22Rv1 (cell line): Measurements from ENCODE around the gene GSTP1.
"Not testable (repeated sequence)": the region's sequence is repeated elsewhere in the genome, so short reads cannot be mapped to it uniquely, and the experiment has no call there.

Experiments used
- H3K27ac ChIP-seq: fragments of 450-650 bp; 2 replicates; pipeline ENCODE4 v1.5.1; 2017
- ZFX ChIP-seq: fragments of 450-650 bp; IDR thresholded peaks from 2 replicates; pipeline ENCODE4 v1.6.1; 2017; ENCODE audit warnings: antibody characterized with exemption, borderline replicate concordance
- TF ChIP-seq, protein P1 (sequence below): fragments of 450-650 bp; IDR thresholded peaks from 2 replicates; pipeline ENCODE4 v1.5.1; 2017; ENCODE audit warnings: mild to moderate bottlenecking

GSTP1 gene

DNA sequence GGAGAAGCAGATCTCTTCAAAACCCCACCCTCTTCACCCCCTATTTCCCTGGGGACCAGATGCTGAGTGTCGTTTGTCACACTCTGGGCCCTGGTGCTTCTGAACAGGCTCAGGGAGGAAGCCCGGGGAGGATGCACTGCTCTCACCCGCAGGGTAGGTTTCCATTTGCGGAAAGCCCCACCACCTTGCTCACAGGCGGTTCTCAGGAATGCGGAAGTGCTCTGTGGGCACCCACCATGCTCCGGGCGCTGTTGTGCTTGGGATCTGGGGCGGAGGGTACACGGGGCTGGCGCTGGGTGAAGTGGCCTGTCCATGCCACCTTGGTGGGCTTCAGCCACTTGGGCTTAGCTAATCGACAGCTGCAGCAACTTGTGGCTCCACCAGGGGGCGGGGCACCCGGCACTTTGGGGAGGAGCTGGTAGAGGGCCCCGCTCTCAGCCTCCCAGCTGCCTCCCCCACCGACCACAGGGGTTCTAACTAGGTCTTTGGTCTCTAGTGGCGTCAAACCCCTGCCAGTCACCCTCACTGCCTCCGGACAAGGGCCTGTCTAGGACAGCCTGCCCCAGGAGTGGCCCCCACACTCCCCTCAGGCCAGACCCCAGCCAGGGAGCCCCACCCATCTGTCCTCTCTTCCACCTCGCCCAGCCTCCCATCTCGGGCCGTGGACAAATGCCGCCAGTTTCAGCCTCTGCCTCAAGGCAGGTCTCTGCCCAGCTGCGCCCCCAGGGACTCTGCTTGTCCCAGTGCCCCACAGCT, 30.5 kb downstream of the GSTP1 start:
- no peak for TF ChIP-seq ZFX
- TF ChIP-seq, protein P1, sequence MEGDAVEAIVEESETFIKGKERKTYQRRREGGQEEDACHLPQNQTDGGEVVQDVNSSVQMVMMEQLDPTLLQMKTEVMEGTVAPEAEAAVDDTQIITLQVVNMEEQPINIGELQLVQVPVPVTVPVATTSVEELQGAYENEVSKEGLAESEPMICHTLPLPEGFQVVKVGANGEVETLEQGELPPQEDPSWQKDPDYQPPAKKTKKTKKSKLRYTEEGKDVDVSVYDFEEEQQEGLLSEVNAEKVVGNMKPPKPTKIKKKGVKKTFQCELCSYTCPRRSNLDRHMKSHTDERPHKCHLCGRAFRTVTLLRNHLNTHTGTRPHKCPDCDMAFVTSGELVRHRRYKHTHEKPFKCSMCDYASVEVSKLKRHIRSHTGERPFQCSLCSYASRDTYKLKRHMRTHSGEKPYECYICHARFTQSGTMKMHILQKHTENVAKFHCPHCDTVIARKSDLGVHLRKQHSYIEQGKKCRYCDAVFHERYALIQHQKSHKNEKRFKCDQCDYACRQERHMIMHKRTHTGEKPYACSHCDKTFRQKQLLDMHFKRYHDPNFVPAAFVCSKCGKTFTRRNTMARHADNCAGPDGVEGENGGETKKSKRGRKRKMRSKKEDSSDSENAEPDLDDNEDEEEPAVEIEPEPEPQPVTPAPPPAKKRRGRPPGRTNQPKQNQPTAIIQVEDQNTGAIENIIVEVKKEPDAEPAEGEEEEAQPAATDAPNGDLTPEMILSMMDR: peak; percentile 80

DNA sequence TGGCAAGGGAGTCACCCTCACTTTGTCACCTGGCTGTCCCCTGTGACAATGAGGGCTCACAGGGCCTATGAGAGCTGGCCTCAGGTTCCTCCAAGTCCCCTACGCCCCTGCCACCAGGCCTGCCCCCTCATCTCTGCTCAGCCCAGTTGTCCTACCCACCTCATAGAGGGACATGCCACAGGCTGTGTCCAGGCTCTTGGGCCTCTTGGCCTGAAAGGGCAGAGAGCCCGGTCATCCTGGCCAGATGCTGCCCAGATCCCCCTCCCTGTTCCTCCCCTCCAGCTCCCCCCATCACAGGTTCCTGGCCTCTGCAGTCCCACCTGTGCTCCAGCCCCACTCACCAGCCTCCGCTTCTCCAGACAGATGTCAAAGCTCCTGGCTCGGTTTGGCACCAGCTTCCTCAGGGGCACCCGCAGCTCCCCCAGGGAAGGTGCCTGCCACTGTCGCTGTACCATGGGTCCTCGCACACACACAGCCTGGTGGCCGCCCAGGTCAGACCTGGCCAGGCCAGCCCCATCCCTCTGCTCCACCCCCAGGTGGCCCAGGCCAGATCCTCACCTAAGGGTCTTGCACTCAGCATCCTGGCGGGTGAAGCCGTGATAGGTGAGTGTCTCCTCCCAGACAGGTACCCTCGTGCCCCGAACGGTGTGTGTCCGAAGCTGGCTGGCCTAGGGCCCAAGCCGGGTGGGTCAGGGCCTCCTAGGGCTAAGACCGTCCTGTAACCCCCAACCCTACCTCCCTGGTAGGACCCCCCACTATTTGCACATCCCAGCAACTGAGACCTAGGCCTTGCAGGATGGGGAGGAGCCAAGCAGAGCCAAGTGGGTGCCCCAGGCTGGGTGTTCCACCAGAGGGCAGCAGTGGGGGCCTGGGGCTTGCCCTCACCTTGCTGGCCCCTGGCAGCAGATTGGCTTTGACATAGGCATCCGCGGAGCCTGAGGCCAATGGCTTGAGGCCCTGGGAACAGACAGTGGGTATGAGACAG, 31.4 kb downstream of the GSTP1 start:
- 0 out of 2 replicates have a peak overlapping the region, but pooled peaks have one; percentile 37 for H3K27ac ChIP-seq
- TF ChIP-seq, protein P1: peak; percentile 80
- no peak for TF ChIP-seq ZFX

More for the DNA sequence above, 30.5 kb downstream of the GSTP1 start:
- H3K27ac ChIP-seq: peak overlapping the region; percentile 37; the same call in 1 of the 2 replicates

DNA sequence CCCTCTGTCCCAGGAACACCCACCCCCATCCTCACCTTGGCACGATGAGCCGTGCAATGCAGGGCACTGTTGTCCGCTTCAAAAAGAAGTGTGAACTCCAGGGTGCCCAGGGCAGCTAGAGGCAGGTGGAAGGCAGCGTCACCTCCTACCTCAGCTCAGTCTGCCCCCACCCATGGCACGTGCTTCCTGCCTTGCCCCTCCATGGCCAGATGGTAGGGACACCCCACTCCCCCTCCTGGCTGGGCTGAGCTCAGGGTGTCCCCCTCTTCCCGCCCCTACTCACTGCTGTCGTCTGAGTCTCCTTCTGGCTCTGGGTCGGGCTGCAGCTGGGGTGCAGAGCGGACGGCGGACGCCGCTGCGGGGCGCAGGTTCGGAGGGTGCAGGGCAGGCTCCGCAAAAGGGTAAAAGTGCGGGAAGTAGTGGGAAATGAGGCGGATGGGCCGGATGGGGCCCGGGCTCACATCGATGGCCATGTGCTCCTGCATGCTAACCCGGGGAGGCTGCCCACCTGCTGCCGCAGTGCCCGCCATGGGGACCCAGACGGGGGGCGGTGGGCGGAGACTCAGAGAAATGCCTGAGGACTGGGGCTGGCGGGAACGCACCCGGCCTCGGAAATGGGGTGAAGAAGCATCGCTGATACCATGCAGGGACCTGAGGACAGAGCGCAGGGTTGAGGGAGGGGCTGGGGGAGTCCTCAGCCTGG, 32.3 kb downstream of the GSTP1 start:
- TF ChIP-seq, protein P1: peak; percentile 45
- no peak for TF ChIP-seq ZFX
- no peak overlapping the region for H3K27ac ChIP-seq

DNA sequence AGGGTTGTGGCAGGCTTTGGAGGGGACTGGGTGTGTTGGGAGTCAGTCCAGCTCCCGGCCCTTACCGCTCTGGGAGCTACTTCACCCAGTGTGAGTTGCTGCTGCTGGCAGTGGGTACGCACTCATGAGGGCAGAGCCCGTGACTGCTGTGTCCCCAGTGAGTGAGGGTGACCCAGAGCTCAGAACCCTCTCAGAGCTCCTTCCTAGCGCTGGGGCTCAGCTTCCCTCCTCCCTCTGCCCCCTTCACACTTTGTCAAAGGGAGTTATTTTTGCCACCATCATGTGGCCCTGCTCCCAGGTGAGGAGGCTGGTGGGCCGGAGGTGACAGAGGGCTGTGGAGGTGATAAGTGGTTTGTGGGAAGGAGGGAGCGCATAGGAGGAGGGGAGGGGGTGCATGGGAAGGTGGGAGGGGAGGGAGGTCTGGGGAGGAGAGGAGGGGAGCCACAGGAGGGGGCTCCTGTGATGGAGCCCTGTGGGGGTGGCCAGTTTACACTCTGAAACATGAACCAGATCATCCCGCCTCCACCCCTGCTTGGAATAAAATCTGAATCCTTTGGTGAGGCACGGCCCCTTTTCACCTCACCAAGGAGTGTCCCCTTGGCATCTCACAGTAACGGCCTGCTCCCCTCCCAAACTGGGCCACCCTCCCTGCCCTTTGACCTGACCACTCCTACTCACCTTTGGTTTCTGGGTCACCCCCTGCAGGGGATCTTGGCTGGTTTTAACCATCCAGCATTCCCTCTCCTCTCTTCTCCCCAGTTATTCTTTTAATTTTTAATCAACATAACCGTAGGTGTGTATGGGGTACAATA, 33.0 kb downstream of the GSTP1 start:
- no peak for TF ChIP-seq ZFX
- TF ChIP-seq, protein P1: no peak
- H3K27ac ChIP-seq: no peak overlapping the region

DNA sequence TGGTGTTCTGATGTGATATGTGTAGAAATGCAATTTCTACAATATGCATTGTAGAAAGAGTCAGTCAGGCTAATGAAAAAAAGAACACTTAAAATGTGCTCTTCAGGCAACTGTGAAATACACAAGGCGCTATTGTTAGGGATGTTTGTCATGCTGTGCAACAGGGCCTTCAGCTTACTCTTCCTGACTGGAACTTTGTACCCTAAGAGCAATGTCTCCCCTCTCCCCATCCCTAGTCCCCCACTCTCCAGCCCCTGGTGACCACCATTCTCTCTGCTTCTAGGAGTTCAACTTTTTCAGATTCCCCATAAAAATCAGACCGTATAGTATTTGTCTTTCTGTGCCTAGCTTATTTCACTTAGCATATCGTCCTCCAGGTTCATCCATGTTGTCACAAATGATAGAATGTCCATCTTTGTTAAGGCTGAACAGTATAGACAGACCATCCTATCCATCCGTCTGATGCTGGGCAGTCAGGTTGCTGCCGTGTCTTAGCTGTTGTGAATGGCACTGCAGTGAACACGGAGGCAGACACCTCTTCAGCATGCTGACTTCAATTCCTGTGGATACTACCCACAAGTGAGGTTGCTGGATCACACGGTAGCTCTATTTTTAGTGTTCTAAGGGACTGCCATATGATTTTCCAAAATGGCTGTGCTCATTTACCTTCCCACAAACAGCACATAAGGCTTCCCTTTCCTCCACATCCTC, 33.8 kb downstream of the GSTP1 start:
- H3K27ac ChIP-seq: no peak overlapping the region
- TF ChIP-seq, protein P1: no peak
- TF ChIP-seq ZFX: no peak

DNA sequence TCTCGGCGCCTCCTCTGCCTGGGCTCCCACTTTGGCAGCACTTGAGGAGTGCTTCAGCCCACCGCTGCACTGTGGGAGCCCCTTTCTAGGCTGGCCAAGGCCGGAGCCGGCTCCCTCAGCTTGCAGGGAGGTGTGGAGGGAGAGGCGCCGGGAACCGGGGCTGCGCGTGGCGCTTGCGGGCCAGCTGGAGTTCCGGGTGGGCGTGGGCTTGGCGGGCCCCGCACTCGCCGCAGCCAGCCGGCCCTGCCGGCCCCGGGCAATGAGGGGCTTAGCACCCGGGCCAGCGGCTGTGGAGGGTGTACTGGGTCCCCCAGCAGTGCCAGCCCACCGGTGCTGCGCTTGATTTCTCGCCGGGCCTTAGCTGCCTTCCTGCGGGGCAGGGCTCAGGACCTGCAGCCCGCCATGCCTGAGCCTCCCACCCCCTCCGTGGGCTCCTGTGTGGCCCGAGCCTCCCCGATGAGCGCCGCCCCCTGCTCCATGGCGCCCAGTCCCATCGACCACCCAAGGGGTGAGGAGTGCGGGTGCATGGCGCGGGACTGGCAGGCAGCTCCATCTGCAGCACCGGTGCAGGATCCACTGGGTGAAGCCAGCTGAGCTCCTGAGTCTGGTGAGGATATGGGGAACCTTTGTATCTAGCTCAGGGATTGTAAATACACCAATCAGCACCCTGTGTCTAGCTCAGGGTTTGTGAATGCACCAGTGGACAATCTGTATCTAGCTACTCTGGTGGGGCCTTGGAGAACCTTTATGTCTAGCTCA, 35.5 kb downstream of the GSTP1 start:
- H3K27ac ChIP-seq: not testable (repeated sequence)

DNA sequence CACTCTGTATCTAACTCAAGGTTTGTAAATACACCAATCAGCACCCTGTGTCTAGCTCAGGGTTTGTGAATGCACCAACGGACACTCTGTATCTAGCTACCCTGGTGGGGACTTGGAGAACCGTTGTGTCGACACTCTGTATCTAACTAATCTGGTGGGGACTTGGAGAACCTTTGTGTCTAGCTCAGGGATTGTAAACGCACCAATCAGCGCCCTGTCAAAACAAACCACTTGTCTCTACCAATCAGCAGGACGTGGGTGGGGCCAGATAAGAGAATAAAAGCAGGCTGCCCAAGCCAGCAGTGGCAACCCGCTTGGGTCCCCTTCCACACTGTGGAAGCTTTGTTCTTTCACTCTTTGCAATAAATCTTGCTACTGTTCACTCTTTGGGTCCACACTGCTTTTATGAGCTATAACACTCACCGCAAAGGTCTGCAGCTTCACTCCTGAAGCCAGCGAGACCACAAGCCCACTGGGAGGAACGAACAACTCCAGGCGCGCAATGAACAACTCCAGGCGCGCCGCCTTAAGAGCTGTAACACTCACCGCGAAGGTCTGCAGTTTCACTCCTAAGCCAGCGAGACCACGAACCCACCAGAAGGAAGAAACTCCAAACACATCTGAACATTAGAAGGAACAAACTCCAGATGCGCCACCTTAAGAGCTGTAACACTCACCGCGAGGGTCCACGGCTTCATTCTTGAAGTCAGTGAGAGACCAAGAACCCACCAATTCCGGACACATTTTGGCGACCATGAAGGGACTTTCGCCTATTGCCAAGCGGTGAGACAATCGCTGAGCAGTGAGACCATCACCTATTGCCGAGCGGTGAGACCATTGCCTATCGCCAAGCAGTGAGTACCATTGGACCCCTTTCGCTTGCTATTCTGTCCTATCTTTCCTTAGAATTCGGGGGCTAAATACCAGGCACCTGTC, 36.3 kb downstream of the GSTP1 start:
- peak overlapping the region; percentile 50 for H3K27ac ChIP-seq

DNA sequence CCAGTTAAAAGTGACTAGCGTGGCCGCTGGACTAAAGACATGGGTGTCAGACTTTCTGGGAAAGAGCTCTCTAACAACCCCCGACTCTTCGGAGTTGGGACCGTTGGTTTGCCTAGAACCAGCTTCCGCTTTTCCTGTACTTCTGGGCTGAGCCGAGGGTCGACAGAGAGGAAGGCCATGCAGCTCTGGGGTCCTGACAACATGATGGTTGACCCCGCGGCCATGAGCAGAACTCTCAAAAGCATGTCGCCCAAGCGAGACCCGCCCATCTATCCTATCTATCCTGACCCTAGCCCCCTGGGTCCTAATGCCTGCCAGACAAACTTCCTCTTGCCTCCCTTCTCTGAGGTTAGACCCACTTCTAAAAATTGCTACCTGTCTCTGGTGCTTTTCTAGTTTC, 37.0 kb downstream of the GSTP1 start:
- peak overlapping the region; percentile 50 for H3K27ac ChIP-seq

DNA sequence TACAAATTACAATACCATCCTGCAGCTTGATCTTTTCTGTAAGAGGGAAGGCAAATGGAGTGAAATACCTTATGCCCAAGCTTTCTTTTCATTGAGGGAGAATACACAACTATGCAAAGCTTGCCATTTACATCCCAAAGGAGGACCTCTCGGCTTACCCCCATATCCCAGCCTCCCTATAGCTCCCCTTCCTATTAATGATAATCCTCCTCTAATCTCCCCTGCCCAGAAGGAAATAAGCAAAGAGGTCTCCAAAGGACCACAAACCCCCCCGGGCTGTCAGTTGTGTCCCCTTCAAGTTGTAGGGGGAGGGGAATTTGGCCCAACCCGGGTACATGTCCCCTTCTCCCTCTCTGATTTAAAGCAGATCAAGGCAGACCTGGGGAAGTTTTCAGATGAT, 38.3 kb downstream of the GSTP1 start:
- H3K27ac ChIP-seq: not testable (repeated sequence)

DNA sequence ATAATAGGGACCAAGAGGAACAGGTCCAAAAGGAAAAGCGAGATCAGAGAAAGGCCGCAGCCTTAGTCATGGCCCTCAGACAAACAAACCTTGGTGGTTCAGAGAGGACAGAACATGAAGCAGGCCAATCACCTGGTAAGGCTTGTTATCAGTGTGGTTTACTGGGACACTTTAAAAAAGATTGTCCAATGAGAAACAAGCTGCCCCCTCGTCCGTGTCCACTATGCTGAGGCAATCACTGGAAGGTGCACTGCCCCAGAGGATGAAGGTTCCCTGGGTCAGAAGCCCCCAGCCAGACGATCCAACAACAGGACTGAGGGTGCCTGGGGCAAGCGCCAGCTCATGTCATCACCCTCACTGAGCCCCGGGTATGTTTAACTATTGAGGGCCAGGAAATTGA, 39.3 kb downstream of the GSTP1 start:
- H3K27ac ChIP-seq: not testable (repeated sequence)
